K562 (cell line): ENCODE measurements around the gene FASTKD3.

Experiments used
- CBX5 ChIP-seq: IDR thresholded peaks from 2 replicates; pipeline ENCODE4 v1.6.1; 2014; ENCODE audit warnings: low read depth, borderline replicate concordance
- CGGBP1 ChIP-seq: fragments of 250-450 bp; sonication (Bioruptor Pico); IDR thresholded peaks from 2 replicates; pipeline ENCODE4 v1.9.0; 2021; ENCODE audit warnings: mild to moderate bottlenecking
- CREM ChIP-seq: IDR thresholded peaks from 2 replicates; pipeline ENCODE4 v1.6.1; 2014; ENCODE audit warnings: antibody characterized with exemption, low read depth
- CTCF ChIP-seq, 3 experiments: IDR thresholded peaks in 2 of 3; conservative IDR thresholded peaks in 1 of 3; 2 replicates each; pipeline ENCODE4 v1.5.1; 2011 to 2012; ENCODE audit warnings: low read length in 3 of 3, mild to moderate bottlenecking in 3 of 3, control low read depth in 2 of 3, improper control_type of control experiment in 1 of 3, inconsistent platforms in 1 of 3, low read depth in 1 of 3, mixed read lengths in 1 of 3, moderate library complexity in 1 of 3; ENCODE audit not compliant: insufficient read depth in 2 of 3
- EZH2 ChIP-seq: IDR thresholded peaks from 2 replicates; pipeline ENCODE4 v1.6.1; 2012; ENCODE audit warnings: low read depth, mild to moderate bottlenecking, inconsistent platforms, low read length, borderline replicate concordance
- MXI1 ChIP-seq: IDR thresholded peaks from 2 replicates; pipeline ENCODE4 v1.6.1; 2011; ENCODE audit warnings: low read depth, mild to moderate bottlenecking, improper control_type of control experiment, low read length
- POLR2A ChIP-seq: fragments of 450-650 bp; conservative IDR thresholded peaks from 2 replicates; pipeline ENCODE4 v1.6.1; 2016
- RCOR1 ChIP-seq, 2 experiments: IDR thresholded peaks; 2 replicates each; pipeline ENCODE4 v1.6.1; 2012; ENCODE audit warnings: low read depth in 2 of 2, low read length in 2 of 2, borderline replicate concordance in 1 of 2, improper control_type of control experiment in 1 of 2
- SNAPC5 ChIP-seq: fragments of 250-450 bp; sonication (Bioruptor Pico); IDR thresholded peaks from 2 replicates; pipeline ENCODE4 v1.8.0; 2021; ENCODE audit warnings: moderate library complexity, mild to moderate bottlenecking, inconsistent platforms
- SP1 ChIP-seq: sonication (generic); formaldehyde crosslinking; IDR thresholded peaks from 2 replicates; pipeline ENCODE4 v1.8.1; 2022; ENCODE audit warnings: mild to moderate bottlenecking, missing genetic modification reagents
- TF ChIP-seq, protein P1 (sequence below): fragments of 450-650 bp; IDR thresholded peaks from 2 replicates; pipeline ENCODE4 v1.6.1; 2016; ENCODE audit warnings: mild to moderate bottlenecking

- no peak for TF ChIP-seq RCOR1 (IDR thresholded peaks at IDR 0.05; ENCODE audit: borderline replicate concordance in 1 of 2, low read depth in 2 of 2, low read length in 2 of 2)
- no peak for TF ChIP-seq SNAPC5 (CRISPR knock-in tag)
- TF ChIP-seq CGGBP1 (CRISPR knock-in tag), result no peak
- TF ChIP-seq CBX5, result no peak
- TF ChIP-seq CREM, result no peak
- TF ChIP-seq, protein P1, sequence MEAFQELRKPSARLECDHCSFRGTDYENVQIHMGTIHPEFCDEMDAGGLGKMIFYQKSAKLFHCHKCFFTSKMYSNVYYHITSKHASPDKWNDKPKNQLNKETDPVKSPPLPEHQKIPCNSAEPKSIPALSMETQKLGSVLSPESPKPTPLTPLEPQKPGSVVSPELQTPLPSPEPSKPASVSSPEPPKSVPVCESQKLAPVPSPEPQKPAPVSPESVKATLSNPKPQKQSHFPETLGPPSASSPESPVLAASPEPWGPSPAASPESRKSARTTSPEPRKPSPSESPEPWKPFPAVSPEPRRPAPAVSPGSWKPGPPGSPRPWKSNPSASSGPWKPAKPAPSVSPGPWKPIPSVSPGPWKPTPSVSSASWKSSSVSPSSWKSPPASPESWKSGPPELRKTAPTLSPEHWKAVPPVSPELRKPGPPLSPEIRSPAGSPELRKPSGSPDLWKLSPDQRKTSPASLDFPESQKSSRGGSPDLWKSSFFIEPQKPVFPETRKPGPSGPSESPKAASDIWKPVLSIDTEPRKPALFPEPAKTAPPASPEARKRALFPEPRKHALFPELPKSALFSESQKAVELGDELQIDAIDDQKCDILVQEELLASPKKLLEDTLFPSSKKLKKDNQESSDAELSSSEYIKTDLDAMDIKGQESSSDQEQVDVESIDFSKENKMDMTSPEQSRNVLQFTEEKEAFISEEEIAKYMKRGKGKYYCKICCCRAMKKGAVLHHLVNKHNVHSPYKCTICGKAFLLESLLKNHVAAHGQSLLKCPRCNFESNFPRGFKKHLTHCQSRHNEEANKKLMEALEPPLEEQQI, result no peak
- TF ChIP-seq POLR2A, result no peak
- no peak for TF ChIP-seq EZH2
- no peak for TF ChIP-seq CTCF (IDR thresholded peaks at IDR 0.05 in 2 of 3, conservative IDR thresholded peaks at IDR 0.05 in 1 of 3; ENCODE audit: insufficient read depth in 2 of 3, low read depth in 1 of 3, low read length in 3 of 3)
- no peak for TF ChIP-seq SP1 (CRISPR knock-in tag)
- TF ChIP-seq MXI1, result no peak
Measured at GRCh38 chr5:7849681-7850394, 19.0 kb downstream of the FASTKD3 start.
